A204.1 (cell line): Measurements from ENCODE around the gene IL10RB.
"Not testable (repeated sequence)": the region's sequence is repeated elsewhere in the genome, so short reads cannot be mapped to it uniquely, and the experiment has no call there.

Experiments used
- FAIRE-seq: peaks from 2 replicates; lab custom pipeline; 2012; peaks lifted over from hg19 to GRCh38; lab: Jason Lieb, UNC

IL10RB gene

GRCh38 chr21:33302796-33303195 is 36.6 kb downstream of the IL10RB start:
- FAIRE-seq: no peak

GRCh38 chr21:33305344-33305671 is 39.1 kb downstream of the IL10RB start:
- FAIRE-seq: no peak

DNA sequence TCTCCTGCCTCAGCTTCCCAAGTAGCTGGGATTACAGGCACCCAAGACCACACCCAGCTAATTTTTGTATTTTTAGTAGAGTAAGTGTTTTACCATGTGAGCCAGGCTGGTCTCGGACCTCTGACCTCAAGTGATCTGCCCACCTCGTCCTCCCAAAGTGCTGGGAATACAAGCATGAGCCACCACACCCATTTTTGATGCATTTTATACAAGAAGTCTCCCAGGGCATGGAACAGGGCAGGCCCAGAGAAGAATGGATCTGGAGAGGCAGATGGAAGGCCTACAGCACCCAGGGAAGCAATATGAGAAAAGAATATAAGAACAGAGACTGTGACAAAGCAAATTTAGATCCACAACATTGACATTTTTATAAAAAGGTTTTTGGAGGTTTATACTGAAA is 39.8 kb downstream of the IL10RB start:
- no peak for FAIRE-seq

DNA sequence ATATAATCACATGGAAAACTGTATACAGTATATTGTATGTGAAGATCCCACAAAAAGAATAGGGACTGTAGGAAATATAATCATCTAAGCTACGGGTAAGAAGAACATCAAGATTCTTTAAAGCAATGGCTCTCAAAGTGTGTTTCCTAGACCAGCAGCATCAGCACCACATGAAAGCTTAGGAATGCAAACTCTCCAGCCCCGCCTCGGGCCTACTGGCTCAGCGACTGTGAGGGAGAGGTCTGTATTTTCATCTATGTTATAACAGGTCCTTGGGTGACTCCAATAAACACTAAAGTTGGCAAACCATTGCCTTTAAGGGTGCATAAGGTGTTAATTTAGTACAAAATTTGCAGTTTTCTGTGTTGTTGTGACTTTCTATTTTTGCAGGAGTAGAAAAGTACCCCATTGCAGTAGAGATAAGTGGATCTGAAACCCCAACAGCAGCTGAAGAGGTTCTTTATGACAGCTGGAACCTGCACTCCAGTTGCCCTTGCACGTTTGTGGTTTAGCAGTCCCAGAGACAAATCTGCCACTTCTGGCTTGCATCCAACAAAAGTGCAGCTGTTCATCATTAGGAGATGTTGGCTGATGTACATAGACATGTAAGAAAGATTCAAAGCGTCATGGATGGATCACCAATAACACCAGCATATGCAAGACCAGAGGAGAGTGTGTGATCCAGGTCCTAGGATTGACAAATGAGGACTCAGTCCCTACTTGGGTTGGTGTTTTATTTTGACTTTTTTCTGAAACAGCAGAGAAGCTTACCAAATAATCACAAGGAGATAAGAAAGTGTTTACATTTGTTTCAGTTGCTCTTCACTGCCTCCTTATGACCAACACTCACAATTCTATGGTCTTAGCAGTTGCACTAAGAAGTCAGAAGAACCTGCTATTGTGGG is 42.7 kb downstream of the IL10RB start:
- no peak for FAIRE-seq

DNA sequence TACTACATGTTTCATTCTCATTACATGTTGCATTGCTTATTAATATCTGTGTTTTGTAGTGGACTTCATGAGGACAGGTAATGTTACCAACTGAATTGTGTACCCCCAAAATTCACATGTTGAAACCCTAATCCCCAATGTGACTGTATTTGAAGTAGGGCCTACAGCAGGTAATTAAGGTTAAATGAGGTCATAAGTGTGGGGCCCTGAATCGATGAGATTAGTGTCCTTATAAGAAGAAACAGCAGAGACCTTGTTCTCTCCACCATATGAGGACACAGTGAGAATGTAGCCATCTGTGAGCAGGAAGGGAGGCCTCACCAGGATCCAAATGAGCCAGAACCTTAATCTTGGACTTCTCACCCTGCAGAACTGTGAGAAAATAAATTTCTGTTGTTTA is 43.6 kb downstream of the IL10RB start:
- no peak for FAIRE-seq

DNA sequence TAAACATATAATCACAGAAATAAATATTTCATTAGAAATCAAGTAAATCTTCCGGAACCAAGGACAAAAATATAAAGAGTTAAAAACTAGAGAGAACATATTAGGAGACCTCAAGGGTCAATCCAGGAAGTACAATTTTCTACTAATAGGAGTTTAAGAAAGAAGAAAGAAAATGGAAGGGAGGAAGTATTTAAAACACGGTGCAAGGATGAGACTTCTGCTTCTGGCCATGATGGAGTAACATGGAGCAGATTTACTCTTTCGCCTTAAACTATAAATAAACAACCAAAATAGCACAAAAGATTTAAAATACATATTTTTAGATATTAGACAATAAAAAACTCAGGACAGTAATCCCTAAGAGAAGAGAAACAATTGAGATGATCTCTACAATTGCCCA is 46.0 kb downstream of the IL10RB start:
- no peak for FAIRE-seq

DNA sequence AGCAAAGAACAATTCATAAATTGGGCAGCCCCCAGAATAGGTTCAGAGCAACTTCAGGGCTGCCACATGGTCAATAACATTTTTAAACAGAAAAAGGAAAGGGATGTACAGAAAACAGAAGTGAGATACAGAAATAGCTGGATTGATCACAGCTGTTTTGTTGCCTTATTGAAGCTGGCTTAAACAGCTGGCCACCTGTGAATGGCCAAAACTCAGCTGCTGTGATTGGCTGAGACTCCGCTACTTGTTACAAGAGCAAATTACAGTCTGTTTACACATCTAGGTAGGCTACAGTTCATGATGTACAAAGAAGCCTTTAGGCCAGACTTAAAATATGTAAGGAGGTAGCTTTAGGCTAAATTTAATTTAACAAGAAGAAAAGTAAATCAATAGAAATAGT is 47.0 kb downstream of the IL10RB start:
- FAIRE-seq: no peak

- peak; percentile 9 for FAIRE-seq
Observed at GRCh38 chr21:33313611-33314010, 47.4 kb downstream of the IL10RB start.

- no peak for FAIRE-seq
Observed at GRCh38 chr21:33314111-33314510, 47.9 kb downstream of the IL10RB start.

GRCh38 chr21:33315946-33316710 is 50.0 kb downstream of the IL10RB start:
- FAIRE-seq: no peak

DNA sequence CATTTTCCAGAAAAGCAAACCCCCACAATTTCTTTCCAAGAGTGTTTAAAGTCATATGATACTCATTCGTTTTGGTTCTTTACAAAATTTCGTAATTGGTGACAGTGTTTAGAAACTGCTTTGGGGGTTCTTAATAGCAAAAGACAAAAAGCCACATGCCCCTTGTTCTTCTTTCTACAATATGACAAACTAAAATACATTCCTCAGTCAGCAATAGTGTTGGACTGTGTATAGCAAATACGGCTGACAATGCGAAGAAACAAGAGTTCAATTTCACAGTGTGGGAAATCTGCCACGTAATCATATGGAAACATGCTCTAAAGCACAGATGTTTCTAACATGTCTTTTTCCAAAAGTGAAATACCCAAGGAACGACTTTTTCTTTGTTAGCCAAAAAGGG is 51.0 kb downstream of the IL10RB start:
- FAIRE-seq: no peak

GRCh38 chr21:33317786-33318486 is 51.8 kb downstream of the IL10RB start:
- no peak for FAIRE-seq

DNA sequence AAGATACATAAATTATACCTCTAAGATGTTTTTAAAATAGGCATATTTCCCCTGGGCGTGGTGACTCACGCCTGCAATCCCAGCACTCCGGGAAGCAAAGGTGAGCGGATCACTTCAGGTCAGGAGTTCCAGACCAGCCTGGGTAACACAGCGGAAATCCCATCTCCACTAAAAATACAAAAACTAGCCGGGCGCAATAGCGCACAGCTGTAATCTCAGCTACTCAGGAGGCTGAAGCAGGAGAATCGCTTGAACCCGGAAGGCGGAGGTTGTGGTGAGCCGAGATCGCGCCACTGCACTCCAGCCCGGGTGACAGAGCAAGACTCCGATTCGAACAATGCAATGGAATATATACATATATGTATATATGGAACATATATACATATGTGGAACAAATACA is 54.8 kb downstream of the IL10RB start:
- FAIRE-seq: not testable (repeated sequence)

DNA sequence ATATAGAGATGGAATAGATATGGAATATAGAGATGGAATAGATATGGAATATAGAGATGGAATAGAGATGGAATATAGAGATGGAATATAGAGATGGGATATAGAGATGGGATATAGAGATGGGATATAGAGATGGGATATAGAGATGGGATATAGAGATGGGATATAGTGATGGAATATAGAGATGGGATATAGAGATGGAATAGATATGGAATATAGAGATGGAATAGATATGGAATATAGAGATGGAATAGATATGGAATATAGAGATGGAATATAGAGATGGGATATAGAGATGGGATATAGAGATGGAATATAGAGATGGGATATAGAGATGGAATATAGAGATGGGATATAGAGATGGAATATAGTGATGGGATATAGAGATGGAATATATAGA is 57.4 kb downstream of the IL10RB start:
- not testable (repeated sequence) for FAIRE-seq

- peak; percentile 60 for FAIRE-seq
Observed at GRCh38 chr21:33324291-33325221, 58.4 kb downstream of the IL10RB start, which contains the start of gene IFNAR1. Gene IFNAR1 (plus strand): TSS chr21:33324970. CDS start chr21:33325056, 86 bp downstream.

GRCh38 chr21:33325222-33326067 is 59.3 kb downstream of the IL10RB start:
- FAIRE-seq: no peak

GRCh38 chr21:33327326-33327725 is 61.2 kb downstream of the IL10RB start:
- FAIRE-seq: no peak

GRCh38 chr21:33327792-33328433 is 61.7 kb downstream of the IL10RB start:
- FAIRE-seq: no peak

DNA sequence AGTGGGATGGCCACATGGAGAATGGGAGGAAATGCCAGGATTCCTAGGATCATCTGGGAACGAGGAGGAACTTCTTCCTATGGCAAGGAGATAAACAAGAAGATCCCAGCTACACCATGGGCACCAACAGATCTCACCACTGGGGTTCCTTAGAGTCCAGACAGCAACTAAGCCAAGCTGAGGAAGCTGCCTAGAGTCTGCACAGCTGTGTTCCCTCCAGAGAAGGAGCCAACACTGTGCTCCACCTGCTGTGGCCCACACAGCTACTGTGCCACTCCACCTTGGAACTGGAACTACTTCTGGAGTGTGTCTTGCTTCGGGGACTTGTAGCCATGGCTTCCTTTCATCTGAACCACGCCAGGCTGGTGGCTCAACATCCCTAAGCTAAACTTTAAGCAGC is 64.6 kb downstream of the IL10RB start:
- FAIRE-seq: no peak

DNA sequence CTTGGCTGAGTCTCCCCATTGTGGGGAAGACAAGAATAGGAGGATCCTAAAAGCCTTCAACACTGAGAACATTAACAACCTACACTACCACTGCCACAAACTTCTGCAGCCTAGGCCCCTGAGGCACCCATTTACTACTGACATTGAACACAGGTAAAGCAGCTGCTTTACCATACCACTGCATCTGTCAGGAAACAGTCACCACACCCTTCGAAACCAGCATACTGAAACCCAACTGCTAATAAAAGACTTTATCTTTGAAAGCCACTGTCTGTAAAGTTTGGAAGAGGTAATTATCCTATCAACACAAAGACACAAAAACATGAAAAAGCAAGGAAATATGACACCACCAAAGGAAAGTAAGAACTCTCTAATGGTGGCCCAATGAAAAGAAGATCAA is 66.0 kb downstream of the IL10RB start:
- FAIRE-seq: no peak
